ENCODE data around the gene KLHL11.

Gene KLHL11

GRCh38 chr17:41901646-41902045, 36.4 kb upstream of the KLHL11 start:
- no peaks in the 10 kb centered on the region for H3K9me3 ChIP-seq (ENCODE audit: control extremely low read depth in 1 of 5, control insufficient read depth in 4 of 5, insufficient read depth in 2 of 5, low read depth in 1 of 5, low read length in 4 of 5)
- POLR2A ChIA-PET = no interaction called here
- H3K36me3 ChIP-seq (ENCODE audit: control insufficient read depth in 4 of 4, insufficient read depth in 4 of 4, low read length in 3 of 4) = peaks cover 26 to 89% (median 72%) of the 10 kb centered on the region in 4 experiments
- H3K27ac ChIP-seq (ENCODE audit: insufficient read depth in 1 of 2, low read depth in 1 of 2, low read length in 2 of 2, poor library complexity in 1 of 2, severe bottlenecking in 2 of 2) = no peak overlapping the region
- 93% methylated on average over 8 of the region's 11 CpGs for WGBS (ENCODE audit: insufficient coverage)
- no peaks in the 10 kb centered on the region for H3K4me1 ChIP-seq (ENCODE audit: control extremely low read depth in 1 of 4, control insufficient read depth in 4 of 4, insufficient read depth in 4 of 4, low read length in 3 of 4)
- DNase-seq = no peak
- H3K4me3 ChIP-seq (ENCODE audit: control insufficient read depth in 1 of 7, extremely low read depth in 1 of 7, insufficient read depth in 4 of 7, low read depth in 2 of 7, low read length in 6 of 7) = no peak overlapping the region
- H3K27me3 ChIP-seq (replicated peaks in 2 of 5; ENCODE audit: control insufficient read depth in 4 of 5, insufficient read depth in 5 of 5, low read length in 4 of 5) = no peaks in the 10 kb centered on the region
- CTCF ChIA-PET = no interaction called here

GRCh38 chr17:41896726-41897125, 31.5 kb upstream of the KLHL11 start:
- CTCF ChIA-PET = interaction anchor here (1.5 kb wide), 1 partner anchor 87 kb away, joined by 4 read pairs; no protein-coding TSS in a partner anchor
- no peaks in the 10 kb centered on the region for H3K9me3 ChIP-seq (ENCODE audit: control extremely low read depth in 1 of 5, control insufficient read depth in 4 of 5, insufficient read depth in 2 of 5, low read depth in 1 of 5, low read length in 4 of 5)
- H3K4me1 ChIP-seq (ENCODE audit: control extremely low read depth in 1 of 4, control insufficient read depth in 4 of 4, insufficient read depth in 4 of 4, low read length in 3 of 4) = no peaks in the 10 kb centered on the region
- H3K36me3 ChIP-seq (ENCODE audit: control insufficient read depth in 4 of 4, insufficient read depth in 4 of 4, low read length in 3 of 4) = peaks cover 11 to 89% (median 74%) of the 10 kb centered on the region in 4 experiments
- POLR2A ChIA-PET = no interaction called here
- no peak overlapping the region for H3K4me3 ChIP-seq (ENCODE audit: control insufficient read depth in 1 of 7, extremely low read depth in 1 of 7, insufficient read depth in 4 of 7, low read depth in 2 of 7, low read length in 6 of 7)
- WGBS (ENCODE audit: insufficient coverage) = 99% methylated on average over 5 of the region's 6 CpGs
- H3K27ac ChIP-seq (ENCODE audit: insufficient read depth in 1 of 2, low read depth in 1 of 2, low read length in 2 of 2, poor library complexity in 1 of 2, severe bottlenecking in 2 of 2) = no peak overlapping the region
- H3K27me3 ChIP-seq (replicated peaks in 2 of 5; ENCODE audit: control insufficient read depth in 4 of 5, insufficient read depth in 5 of 5, low read length in 4 of 5) = no peaks in the 10 kb centered on the region
- DNase-seq = no peak

GRCh38 chr17:41895617-41896016, 30.4 kb upstream of the KLHL11 start:
- Histone ChIP-seq H3K27me3 (replicated peaks in 2 of 5; ENCODE audit: control insufficient read depth in 4 of 5, insufficient read depth in 5 of 5, low read length in 4 of 5) (no peaks in the 10 kb centered on the region), H3K36me3 (ENCODE audit: control insufficient read depth in 4 of 4, insufficient read depth in 4 of 4, low read length in 3 of 4) (peaks cover 8 to 87% (median 72%) of the 10 kb centered on the region in 4 experiments), H3K4me1 (ENCODE audit: control extremely low read depth in 1 of 4, control insufficient read depth in 4 of 4, insufficient read depth in 4 of 4, low read length in 3 of 4) (no peaks in the 10 kb centered on the region), H3K4me3 (ENCODE audit: control insufficient read depth in 1 of 7, extremely low read depth in 1 of 7, insufficient read depth in 4 of 7, low read depth in 2 of 7, low read length in 6 of 7) (no peak overlapping the region), H3K27ac (ENCODE audit: insufficient read depth in 1 of 2, low read depth in 1 of 2, low read length in 2 of 2, poor library complexity in 1 of 2, severe bottlenecking in 2 of 2) (no peak overlapping the region), H3K9me3 (ENCODE audit: control extremely low read depth in 1 of 5, control insufficient read depth in 4 of 5, insufficient read depth in 2 of 5, low read depth in 1 of 5, low read length in 4 of 5) (no peaks in the 10 kb centered on the region)
- DNase-seq = no peak
- ChIA-PET CTCF (interaction anchor here (0.9 to 1.5 kb wide), 2 partner anchors 86 to 155 kb away, joined by 3 to 4 read pairs; no protein-coding TSS in a partner anchor), POLR2A (no interaction called here)
- WGBS (ENCODE audit: insufficient coverage) = 100% methylated on average over 5 of the region's 5 CpGs

GRCh38 chr17:41894791-41895331, 29.6 kb upstream of the KLHL11 start:
- Histone ChIP-seq H3K27me3 (replicated peaks in 2 of 5; ENCODE audit: control insufficient read depth in 4 of 5, insufficient read depth in 5 of 5, low read length in 4 of 5) (no peaks in the 10 kb centered on the region), H3K36me3 (ENCODE audit: control insufficient read depth in 4 of 4, insufficient read depth in 4 of 4, low read length in 3 of 4) (peaks cover 8 to 86% (median 71%) of the 10 kb centered on the region in 4 experiments), H3K9me3 (ENCODE audit: control extremely low read depth in 1 of 5, control insufficient read depth in 4 of 5, insufficient read depth in 2 of 5, low read depth in 1 of 5, low read length in 4 of 5) (no peaks in the 10 kb centered on the region), H3K4me1 (ENCODE audit: control extremely low read depth in 1 of 4, control insufficient read depth in 4 of 4, insufficient read depth in 4 of 4, low read length in 3 of 4) (no peaks in the 10 kb centered on the region), H3K4me3 (ENCODE audit: control insufficient read depth in 1 of 7, extremely low read depth in 1 of 7, insufficient read depth in 4 of 7, low read depth in 2 of 7, low read length in 6 of 7) (no peak overlapping the region), H3K27ac (ENCODE audit: insufficient read depth in 1 of 2, low read depth in 1 of 2, low read length in 2 of 2, poor library complexity in 1 of 2, severe bottlenecking in 2 of 2) (peak overlapping the region in 1 of 2 experiments; percentile 44)
- no peak for DNase-seq
- WGBS (ENCODE audit: insufficient coverage) = 100% methylated on average over 4 of the region's 7 CpGs
- POLR2A ChIA-PET = no interaction called here
- CTCF ChIA-PET = interaction anchor here (0.6 to 1.1 kb wide), 2 partner anchors 96 to 120 kb away, joined by 3 read pairs; no protein-coding TSS in a partner anchor

- Histone ChIP-seq H3K36me3 (ENCODE audit: control insufficient read depth in 4 of 4, insufficient read depth in 4 of 4, low read length in 3 of 4) (peaks cover 7 to 84% (median 72%) of the 10 kb centered on the region in 4 experiments), H3K27me3 (replicated peaks in 2 of 5; ENCODE audit: control insufficient read depth in 4 of 5, insufficient read depth in 5 of 5, low read length in 4 of 5) (no peaks in the 10 kb centered on the region), H3K4me1 (ENCODE audit: control extremely low read depth in 1 of 4, control insufficient read depth in 4 of 4, insufficient read depth in 4 of 4, low read length in 3 of 4) (no peaks in the 10 kb centered on the region), H3K9me3 (ENCODE audit: control extremely low read depth in 1 of 5, control insufficient read depth in 4 of 5, insufficient read depth in 2 of 5, low read depth in 1 of 5, low read length in 4 of 5) (no peaks in the 10 kb centered on the region), H3K27ac (ENCODE audit: insufficient read depth in 1 of 2, low read depth in 1 of 2, low read length in 2 of 2, poor library complexity in 1 of 2, severe bottlenecking in 2 of 2) (no peak overlapping the region), H3K4me3 (ENCODE audit: control insufficient read depth in 1 of 7, extremely low read depth in 1 of 7, insufficient read depth in 4 of 7, low read depth in 2 of 7, low read length in 6 of 7) (no peak overlapping the region)
- whole genome bisulfite sequencing (ENCODE audit: insufficient coverage) = 100% methylated on average over 3 of the region's 3 CpGs
- CTCF ChIA-PET = interaction anchor here (0.8 to 1.6 kb wide), 5 partner anchors 10 to 248 kb away, joined by 3 to 4 read pairs (median 3); no protein-coding TSS in a partner anchor
- no peak for DNase-seq
- POLR2A ChIA-PET = no interaction called here
Measured at GRCh38 chr17:41893384-41893783, 28.2 kb upstream of the KLHL11 start.

GRCh38 chr17:41892021-41892376, 26.8 kb upstream of the KLHL11 start:
- ChIA-PET POLR2A (no interaction called here), CTCF (interaction anchor here (0.6 to 1.6 kb wide), 3 partner anchors 11 to 155 kb away, joined by 3 to 5 read pairs (median 4); partner anchors contain the start of gene ACLY)
- Histone ChIP-seq H3K36me3 (ENCODE audit: control insufficient read depth in 4 of 4, insufficient read depth in 4 of 4, low read length in 3 of 4) (peaks cover 5 to 82% (median 68%) of the 10 kb centered on the region in 4 experiments), H3K4me3 (ENCODE audit: control insufficient read depth in 1 of 7, extremely low read depth in 1 of 7, insufficient read depth in 4 of 7, low read depth in 2 of 7, low read length in 6 of 7) (no peak overlapping the region), H3K9me3 (ENCODE audit: control extremely low read depth in 1 of 5, control insufficient read depth in 4 of 5, insufficient read depth in 2 of 5, low read depth in 1 of 5, low read length in 4 of 5) (no peaks in the 10 kb centered on the region), H3K27ac (ENCODE audit: insufficient read depth in 1 of 2, low read depth in 1 of 2, low read length in 2 of 2, poor library complexity in 1 of 2, severe bottlenecking in 2 of 2) (no peak overlapping the region), H3K4me1 (ENCODE audit: control extremely low read depth in 1 of 4, control insufficient read depth in 4 of 4, insufficient read depth in 4 of 4, low read length in 3 of 4) (no peaks in the 10 kb centered on the region), H3K27me3 (replicated peaks in 2 of 5; ENCODE audit: control insufficient read depth in 4 of 5, insufficient read depth in 5 of 5, low read length in 4 of 5) (no peaks in the 10 kb centered on the region)
- DNase-seq = no peak
- WGBS (ENCODE audit: insufficient coverage) = 100% methylated on average over 2 of the region's 4 CpGs

- H3K4me3 ChIP-seq (ENCODE audit: control insufficient read depth in 1 of 7, extremely low read depth in 1 of 7, insufficient read depth in 4 of 7, low read depth in 2 of 7, low read length in 6 of 7) = no peak overlapping the region
- 100% methylated on average over 2 of the region's 7 CpGs for WGBS (ENCODE audit: insufficient coverage)
- CTCF ChIA-PET = no interaction called here
- peaks cover 7 to 81% (median 67%) of the 10 kb centered on the region in 4 experiments for H3K36me3 ChIP-seq (ENCODE audit: control insufficient read depth in 4 of 4, insufficient read depth in 4 of 4, low read length in 3 of 4)
- no peaks in the 10 kb centered on the region for H3K4me1 ChIP-seq (ENCODE audit: control extremely low read depth in 1 of 4, control insufficient read depth in 4 of 4, insufficient read depth in 4 of 4, low read length in 3 of 4)
- no peak overlapping the region for H3K27ac ChIP-seq (ENCODE audit: insufficient read depth in 1 of 2, low read depth in 1 of 2, low read length in 2 of 2, poor library complexity in 1 of 2, severe bottlenecking in 2 of 2)
- H3K27me3 ChIP-seq (replicated peaks in 2 of 5; ENCODE audit: control insufficient read depth in 4 of 5, insufficient read depth in 5 of 5, low read length in 4 of 5) = no peaks in the 10 kb centered on the region
- DNase-seq = no peak
- POLR2A ChIA-PET = no interaction called here
- H3K9me3 ChIP-seq (ENCODE audit: control extremely low read depth in 1 of 5, control insufficient read depth in 4 of 5, insufficient read depth in 2 of 5, low read depth in 1 of 5, low read length in 4 of 5) = no peaks in the 10 kb centered on the region
Measured at GRCh38 chr17:41891135-41892020, 26.2 kb upstream of the KLHL11 start.

All from common myeloid progenitor, CD34-positive (primary cell).